Spinal cord (tissue), 10 donors: ENCODE results near the gene USP9X. TPM values are rescaled to one million over a fixed set of nuclear protein-coding genes. Genes with fewer than 3 reads are reported as not detected.
"Not testable (repeated sequence)": the region's sequence is repeated elsewhere in the genome, so short reads cannot be mapped to it uniquely, and the experiment has no call there.

Source experiments
- DNase-seq, 6 donors: peaks; one replicate each; pipeline versions ENCODE4 v3.0.0 to v3.0.0-alpha.2; 2013 to 2015; ENCODE audit warnings: low spot score in 6 of 6, low read depth in 4 of 6
- H3K27ac ChIP-seq: one replicate; pipeline ENCODE4 v1.5.1; 2013; ENCODE audit warnings: low read depth, low read length, control low read depth
- H3K27me3 ChIP-seq: one replicate; pipeline ENCODE4 v1.6.1; 2013; ENCODE audit warnings: low read length; ENCODE audit not compliant: control insufficient read depth, insufficient read depth
- H3K36me3 ChIP-seq: one replicate; pipeline ENCODE4 v1.6.1; 2013; ENCODE audit warnings: low read length; ENCODE audit not compliant: control insufficient read depth, insufficient read depth
- H3K4me1 ChIP-seq: one replicate; pipeline ENCODE4 v1.6.1; 2013; ENCODE audit warnings: low read length; ENCODE audit not compliant: control insufficient read depth, insufficient read depth
- H3K4me3 ChIP-seq: one replicate; pipeline ENCODE4 v1.5.1; 2013; ENCODE audit warnings: low read depth, low read length, control low read depth
- H3K9me3 ChIP-seq: one replicate; pipeline ENCODE4 v1.6.1; 2013; ENCODE audit warnings: low read length; ENCODE audit not compliant: control insufficient read depth, insufficient read depth
- WGBS: methylation state at CpG from one replicate; pipeline ENCODE4 v1.1.5; 2013; ENCODE audit warnings: missing lambda C conversion rate; ENCODE audit not compliant: insufficient coverage; 5-methylcytosine and 5-hydroxymethylcytosine counted together
- polyA plus RNA-seq, 2 donors: library from polyadenylated mRNA; unstranded; fragments of 120-200 nt; gene quantifications; one replicate each; pipeline ENCODE4 v1.2.1, GENCODE V29; 2013; ENCODE audit not compliant: insufficient read length in 2 of 2
- total RNA-seq, 2 donors: library from RNA; depleted of rRNA in 1 of 2; stranded (reverse); fragments of 120-200 nt in 1 of 2; fragments of >200 nt in 1 of 2; gene quantifications; one replicate each; pipeline versions ENCODE4 v1.2.3 to v1.2.4, GENCODE V29; 2013 to 2014
- donor health status: healthy.

Gene USP9X
- total and polyA plus RNA-seq, 4 donors, result 41.2 to 202 (median 66.5) TPM

GRCh38 chrX:41050359-41050758 is 34.9 kb upstream of the USP9X start:
- no peaks in the 10 kb centered on the region for H3K9me3 ChIP-seq
- H3K4me3 ChIP-seq, result no peak overlapping the region
- no peaks in the 10 kb centered on the region for H3K4me1 ChIP-seq
- H3K36me3 ChIP-seq, result no peaks in the 10 kb centered on the region
- no peak overlapping the region for H3K27ac ChIP-seq
- no peak for DNase-seq
- WGBS, result no CpG with 5 or more reads among the region's 1 CpG
- peaks cover 18% of the 10 kb centered on the region for H3K27me3 ChIP-seq

GRCh38 chrX:41051288-41051687 is 34.0 kb upstream of the USP9X start:
- H3K27me3 ChIP-seq, result peaks cover 20% of the 10 kb centered on the region
- no CpG with 5 or more reads among the region's 1 CpG for WGBS
- H3K27ac ChIP-seq, result no peak overlapping the region
- no peaks in the 10 kb centered on the region for H3K9me3 ChIP-seq
- H3K4me3 ChIP-seq, result no peak overlapping the region
- no peaks in the 10 kb centered on the region for H3K4me1 ChIP-seq
- no peaks in the 10 kb centered on the region for H3K36me3 ChIP-seq
- DNase-seq, result no peak

GRCh38 chrX:41055740-41056139 is 29.5 kb upstream of the USP9X start:
- no peak for DNase-seq
- 50% methylated on average over 3 of the region's 3 CpGs for WGBS
- Histone ChIP-seq H3K9me3 (no peaks in the 10 kb centered on the region), H3K4me3 (no peak overlapping the region), H3K27ac (no peak overlapping the region), H3K36me3 (no peaks in the 10 kb centered on the region), H3K4me1 (no peaks in the 10 kb centered on the region), H3K27me3 (peaks cover 20% of the 10 kb centered on the region)

GRCh38 chrX:41063276-41063675 is 22.0 kb upstream of the USP9X start:
- DNase-seq, H3K9me3 ChIP-seq, H3K4me3 ChIP-seq, H3K27ac ChIP-seq, H3K4me1 ChIP-seq, H3K36me3 ChIP-seq: not testable (repeated sequence)
- WGBS, result 78% methylated on average over 2 of the region's 8 CpGs
- H3K27me3 ChIP-seq, result peaks cover 16% of the 10 kb centered on the region

GRCh38 chrX:41064018-41064417 is 21.2 kb upstream of the USP9X start:
- WGBS, result no CpG with 5 or more reads among the region's 5 CpGs
- Histone ChIP-seq H3K27ac (no peak overlapping the region), H3K4me3 (no peak overlapping the region), H3K4me1 (no peaks in the 10 kb centered on the region), H3K36me3 (no peaks in the 10 kb centered on the region), H3K27me3 (peaks cover 14% of the 10 kb centered on the region), H3K9me3 (no peaks in the 10 kb centered on the region)
- DNase-seq, result no peak

GRCh38 chrX:41066391-41066790 is 18.9 kb upstream of the USP9X start:
- no peaks in the 10 kb centered on the region for H3K36me3 ChIP-seq
- no peak overlapping the region for H3K4me3 ChIP-seq
- H3K4me1 ChIP-seq, result no peaks in the 10 kb centered on the region
- H3K9me3 ChIP-seq, result no peaks in the 10 kb centered on the region
- H3K27ac ChIP-seq, result no peak overlapping the region
- no CpG with 5 or more reads among the region's 1 CpG for WGBS
- H3K27me3 ChIP-seq, result peaks cover 11% of the 10 kb centered on the region
- no peak for DNase-seq

GRCh38 chrX:41066969-41067368 is 18.3 kb upstream of the USP9X start:
- Histone ChIP-seq H3K36me3 (no peaks in the 10 kb centered on the region), H3K4me3 (no peak overlapping the region), H3K9me3 (no peaks in the 10 kb centered on the region), H3K27me3 (peaks cover 14% of the 10 kb centered on the region), H3K27ac (no peak overlapping the region), H3K4me1 (no peaks in the 10 kb centered on the region)
- 83% methylated on average over 1 of the region's 1 CpG for WGBS
- DNase-seq, result no peak

GRCh38 chrX:41067721-41068120 is 17.5 kb upstream of the USP9X start:
- WGBS, result no CpG with 5 or more reads among the region's 5 CpGs
- DNase-seq, result no peak
- H3K36me3 ChIP-seq, result no peaks in the 10 kb centered on the region
- H3K4me1 ChIP-seq, result no peaks in the 10 kb centered on the region
- no peaks in the 10 kb centered on the region for H3K9me3 ChIP-seq
- no peak overlapping the region for H3K27ac ChIP-seq
- H3K27me3 ChIP-seq, result peaks cover 13% of the 10 kb centered on the region
- H3K4me3 ChIP-seq, result no peak overlapping the region

GRCh38 chrX:41076742-41077141 is 8.5 kb upstream of the USP9X start:
- H3K4me3 ChIP-seq, result no peak overlapping the region
- no peak for DNase-seq

GRCh38 chrX:41081821-41082220 is 3.4 kb upstream of the USP9X start:
- Histone ChIP-seq H3K4me3 (no peak overlapping the region), H3K27ac (no peak overlapping the region), H3K27me3 (peaks cover 16% of the 10 kb centered on the region), H3K36me3 (no peaks in the 10 kb centered on the region), H3K4me1 (peaks cover 4% of the 10 kb centered on the region), H3K9me3 (no peaks in the 10 kb centered on the region)
- WGBS, result no CpG with 5 or more reads among the region's 2 CpGs
- DNase-seq, result no peak

More at GRCh38 chrX:41076742-41077141, 8.5 kb upstream of the USP9X start:
- Histone ChIP-seq H3K27me3 (peaks cover 21% of the 10 kb centered on the region), H3K27ac (no peak overlapping the region), H3K4me1 (no peaks in the 10 kb centered on the region), H3K9me3 (no peaks in the 10 kb centered on the region), H3K36me3 (no peaks in the 10 kb centered on the region)
- 91% methylated on average over 29 of the region's 30 CpGs for WGBS
